ENCODE results near the gene FPGS. TPM values are rescaled to one million over a fixed set of nuclear protein-coding genes. Genes with fewer than 3 reads are reported as not detected.

The FPGS gene
- total RNA-seq, 2 experiments from 2014 or later, result 132 to 147 TPM

DNA sequence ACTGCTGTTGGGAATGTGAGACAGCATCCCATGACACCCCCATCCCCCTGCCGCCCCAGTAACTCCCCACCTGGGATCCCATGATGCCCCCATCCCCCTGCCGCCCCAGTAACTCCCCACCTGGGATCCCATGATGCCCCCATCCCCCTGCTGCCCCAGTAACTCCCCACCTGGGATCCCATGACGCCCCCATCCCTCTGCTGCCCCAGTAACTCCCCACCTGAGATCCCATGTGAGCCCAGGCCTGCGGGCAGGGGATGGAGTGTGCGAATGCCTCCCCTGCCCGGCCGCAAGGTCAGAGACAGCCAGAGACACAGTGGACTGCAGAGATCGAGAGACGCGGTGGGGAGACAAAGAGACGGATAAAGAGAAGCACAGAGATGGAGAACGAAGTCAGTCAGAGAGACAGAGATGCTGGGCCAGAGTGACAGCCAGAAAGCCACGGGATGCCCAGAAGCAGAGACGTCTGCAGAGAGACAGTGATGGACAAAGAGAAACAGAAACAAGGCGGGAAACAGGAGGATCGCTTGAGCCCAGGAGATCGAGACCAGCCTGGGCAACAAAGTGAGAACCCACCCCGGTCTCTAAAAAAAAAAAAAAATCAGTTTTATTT is 25.2 kb upstream of the FPGS start:
- peaks cover 70% of the 10 kb centered on the region for H3K4me1 ChIP-seq (ENCODE audit: insufficient read depth, low read length, poor library complexity, severe bottlenecking)
- DNase-seq (ENCODE audit: low spot score), result peak; percentile 37
- POLR2A ChIA-PET, result interaction anchor here (2.6 kb wide), 1 partner anchor 10 kb away, joined by 8 read pairs; no protein-coding TSS in a partner anchor
- H3K79me2 ChIP-seq (ENCODE audit: insufficient read depth, low read depth, low read length), result peaks cover 46% of the 10 kb centered on the region
- H2AFZ ChIP-seq (ENCODE audit: low read length), result no peak overlapping the region
- peaks cover 31% of the 10 kb centered on the region for H3K36me3 ChIP-seq (ENCODE audit: insufficient read depth, low read length)
- BruUV-seq (replicated peaks), result no TSS peak
- peak overlapping the region; percentile 93 for H3K4me2 ChIP-seq (ENCODE audit: low read length)
- H3K27ac ChIP-seq (ENCODE audit: low read depth, low read length, poor library complexity, severe bottlenecking), result peak overlapping the region; percentile 95
- TF ChIP-seq, protein P1, sequence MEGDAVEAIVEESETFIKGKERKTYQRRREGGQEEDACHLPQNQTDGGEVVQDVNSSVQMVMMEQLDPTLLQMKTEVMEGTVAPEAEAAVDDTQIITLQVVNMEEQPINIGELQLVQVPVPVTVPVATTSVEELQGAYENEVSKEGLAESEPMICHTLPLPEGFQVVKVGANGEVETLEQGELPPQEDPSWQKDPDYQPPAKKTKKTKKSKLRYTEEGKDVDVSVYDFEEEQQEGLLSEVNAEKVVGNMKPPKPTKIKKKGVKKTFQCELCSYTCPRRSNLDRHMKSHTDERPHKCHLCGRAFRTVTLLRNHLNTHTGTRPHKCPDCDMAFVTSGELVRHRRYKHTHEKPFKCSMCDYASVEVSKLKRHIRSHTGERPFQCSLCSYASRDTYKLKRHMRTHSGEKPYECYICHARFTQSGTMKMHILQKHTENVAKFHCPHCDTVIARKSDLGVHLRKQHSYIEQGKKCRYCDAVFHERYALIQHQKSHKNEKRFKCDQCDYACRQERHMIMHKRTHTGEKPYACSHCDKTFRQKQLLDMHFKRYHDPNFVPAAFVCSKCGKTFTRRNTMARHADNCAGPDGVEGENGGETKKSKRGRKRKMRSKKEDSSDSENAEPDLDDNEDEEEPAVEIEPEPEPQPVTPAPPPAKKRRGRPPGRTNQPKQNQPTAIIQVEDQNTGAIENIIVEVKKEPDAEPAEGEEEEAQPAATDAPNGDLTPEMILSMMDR (conservative IDR thresholded peaks at IDR 0.05; ENCODE audit: low read length), result no peak
- no peak for TF ChIP-seq EZH2phosphoT487 (IDR thresholded peaks at IDR 0.05; ENCODE audit: borderline replicate concordance, low read depth, low read length)
- no peaks in the 10 kb centered on the region for H3K9me3 ChIP-seq (ENCODE audit: low read length)
- CTCF ChIA-PET (ENCODE audit: unreplicated experiment), result no interaction called here
- no peaks in the 10 kb centered on the region for H3K9me2 ChIP-seq (ENCODE audit: insufficient read depth, low read length)
- no peaks in the 10 kb centered on the region for H4K20me1 ChIP-seq (ENCODE audit: insufficient read depth, low read length)
- intact Hi-C loops (cut with micrococcal nuclease; ENCODE audit: unreplicated experiment), result loop anchor here (5.0 kb wide), 2 partner anchors 205 to 290 kb away; partner anchors contain the start of genes EEIG1, NAIF1 and SLC25A25
- peak overlapping the region; percentile 88 for H3K4me3 ChIP-seq (ENCODE audit: low read depth, low read length, poor library complexity, severe bottlenecking)

DNA sequence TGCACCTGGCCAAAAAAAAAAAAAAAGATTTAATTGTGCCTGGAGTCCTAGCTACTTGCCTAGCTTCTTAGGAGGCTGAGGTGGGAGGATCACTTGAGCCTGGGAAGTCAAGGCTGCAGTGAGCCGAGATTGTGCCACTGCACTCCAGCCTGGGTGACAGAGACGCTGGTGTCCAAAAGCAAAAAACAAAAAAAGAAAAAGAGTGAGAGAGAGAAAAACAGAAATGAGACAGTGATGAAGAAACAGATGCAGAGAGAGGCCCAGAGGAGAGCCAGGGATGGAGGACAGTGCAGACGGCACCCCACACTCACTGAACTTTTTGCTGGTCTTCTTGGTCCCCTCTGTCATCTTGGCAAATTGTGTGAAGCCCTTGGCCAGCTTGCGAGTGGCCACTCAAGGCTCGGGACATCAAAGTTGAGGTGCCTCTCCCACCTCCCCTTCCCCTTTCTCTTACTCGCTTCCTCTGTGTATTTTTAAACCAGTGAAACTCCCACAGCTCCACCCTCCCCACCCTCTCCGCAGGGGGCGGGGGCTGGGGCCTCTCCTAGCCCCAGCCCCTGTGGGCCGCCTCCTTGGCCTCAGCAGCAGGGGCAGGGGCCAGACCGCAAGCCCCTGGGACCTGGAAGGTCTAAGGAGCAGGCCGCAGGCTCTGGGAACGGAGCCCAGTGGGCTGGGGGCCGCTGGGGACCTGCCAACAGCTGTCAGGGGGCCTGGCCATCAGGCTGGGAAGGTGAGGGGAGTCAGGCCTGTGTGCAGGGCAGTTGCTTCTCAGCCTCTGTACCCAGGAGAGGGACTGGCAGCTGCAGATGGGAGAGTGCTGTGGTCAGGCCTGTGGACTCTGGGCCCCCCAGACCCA is 24.2 kb upstream of the FPGS start, which contains the start of gene SH2D3C:
Gene SH2D3C, minus strand, starts transcription at position 387 of the 856 bp plus-strand sequence. Its CDS starts 39 bp downstream, at position 348.
- POLR2A ChIA-PET, result interaction anchor here (0.7 to 2.6 kb wide), 8 partner anchors 8 to 328 kb away, joined by 3 to 8 read pairs (median 4); no protein-coding TSS in a partner anchor
- CTCF ChIA-PET (ENCODE audit: unreplicated experiment), result interaction anchor here (0.6 kb wide), 1 partner anchor 190 kb away, joined by 4 read pairs; no protein-coding TSS in a partner anchor
- Histone ChIP-seq H3K4me3 (ENCODE audit: low read depth, low read length, poor library complexity, severe bottlenecking) (peak within 1 kb of the TSS; percentile 88), H3K4me1 (ENCODE audit: insufficient read depth, low read length, poor library complexity, severe bottlenecking) (peaks cover 70% of the 10 kb centered on the region), H3K9me3 (ENCODE audit: low read length) (no peaks in the 10 kb centered on the region), H3K36me3 (ENCODE audit: insufficient read depth, low read length) (peaks cover 20% of the 10 kb centered on the region), H3K9me2 (ENCODE audit: insufficient read depth, low read length) (no peaks in the 10 kb centered on the region), H3K79me2 (ENCODE audit: insufficient read depth, low read depth, low read length) (peaks cover 46% of the 10 kb centered on the region), H3K4me2 (ENCODE audit: low read length) (peak within 1 kb of the TSS; percentile 93), H2AFZ (ENCODE audit: low read length) (no peak within 1 kb of the TSS), H3K27ac (ENCODE audit: low read depth, low read length, poor library complexity, severe bottlenecking) (peak within 1 kb of the TSS; percentile 95), H4K20me1 (ENCODE audit: insufficient read depth, low read length) (no peaks in the 10 kb centered on the region)
- peak; percentile 77 for DNase-seq (ENCODE audit: low spot score)
- no peak for TF ChIP-seq EZH2phosphoT487 (IDR thresholded peaks at IDR 0.05; ENCODE audit: borderline replicate concordance, low read depth, low read length)
- TF ChIP-seq, protein P1 (conservative IDR thresholded peaks at IDR 0.05; ENCODE audit: low read length), result no peak
- intact Hi-C loops (cut with micrococcal nuclease; ENCODE audit: unreplicated experiment), result loop anchor here (1.0 to 5.0 kb wide), 3 partner anchors 8 to 289 kb away; partner anchors contain the start of genes CDK9, EEIG1, NAIF1 and SLC25A25
- BruUV-seq (replicated peaks), result TSS peak; percentile 85

Measured in OCI-LY7 (cell line).